BE2C (cell line): Measurements from ENCODE around the gene TAAR8.

Experiments
- DNase-seq: peaks from one replicate; pipeline ENCODE4 v3.0.0-alpha.2; 2020
- H3K27me3 ChIP-seq: fragments of 250-450 bp; sonication (Bioruptor Pico); 2 replicates; pipeline ENCODE4 v1.5.1; 2020; ENCODE audit warnings: mild to moderate bottlenecking
- H3K36me3 ChIP-seq: fragments of 250-450 bp; sonication (Bioruptor Pico); 2 replicates; pipeline ENCODE4 v1.5.1; 2020; ENCODE audit warnings: mild to moderate bottlenecking
- H3K4me1 ChIP-seq: fragments of 250-450 bp; sonication (Bioruptor Pico); 2 replicates; pipeline ENCODE4 v1.5.1; 2020
- H3K4me3 ChIP-seq: 2 replicates; pipeline ENCODE4 v1.5.1; 2011; ENCODE audit warnings: low read depth, low read length
- H3K9me3 ChIP-seq: fragments of 250-450 bp; sonication (Bioruptor Pico); 2 replicates; pipeline ENCODE4 v1.5.1; 2020
- CTCF ChIP-seq: IDR thresholded peaks from 2 replicates; pipeline ENCODE4 v1.5.1; 2012; ENCODE audit warnings: mild to moderate bottlenecking, low read depth, low read length

Gene TAAR8

GRCh38 chr6:132570221-132570777 is 17.8 kb downstream of the TAAR8 start, which contains the start of gene TAAR6:
Gene TAAR6 (plus strand): TSS chr6:132570322. CDS start chr6:132570322, 0 bp downstream.
- Histone ChIP-seq H3K9me3 (no peaks in the 10 kb centered on the region; the same call in 1 of the 2 replicates), H3K36me3 (no peaks in the 10 kb centered on the region), H3K4me3 (no peak within 1 kb of the TSS), H3K4me1 (no peaks in the 10 kb centered on the region), H3K27me3 (peaks cover 49% of the 10 kb centered on the region)
- TF ChIP-seq CTCF: no peak
- DNase-seq: no peak

GRCh38 chr6:132571774-132572173 is 19.3 kb downstream of the TAAR8 start:
- Histone ChIP-seq H3K36me3 (no peaks in the 10 kb centered on the region), H3K27me3 (peaks cover 38% of the 10 kb centered on the region), H3K4me3 (no peak overlapping the region), H3K9me3 (no peaks in the 10 kb centered on the region), H3K4me1 (no peaks in the 10 kb centered on the region)
- DNase-seq: no peak
- TF ChIP-seq CTCF: no peak

- no peaks in the 10 kb centered on the region for H3K9me3 ChIP-seq
- H3K4me3 ChIP-seq: no peak overlapping the region
- no peaks in the 10 kb centered on the region for H3K36me3 ChIP-seq
- no peak for DNase-seq
- H3K4me1 ChIP-seq: no peaks in the 10 kb centered on the region
- peaks cover 13% of the 10 kb centered on the region; the same call in 1 of the 2 replicates for H3K27me3 ChIP-seq
- TF ChIP-seq CTCF: no peak
Observed at GRCh38 chr6:132584698-132585097, 32.2 kb downstream of the TAAR8 start.

GRCh38 chr6:132587424-132587823 is 35.0 kb downstream of the TAAR8 start:
- Histone ChIP-seq H3K36me3 (no peaks in the 10 kb centered on the region), H3K4me1 (no peaks in the 10 kb centered on the region), H3K9me3 (no peaks in the 10 kb centered on the region), H3K4me3 (no peak overlapping the region), H3K27me3 (peaks cover 11% of the 10 kb centered on the region; the same call in 1 of the 2 replicates)
- no peak for DNase-seq
- no peak for TF ChIP-seq CTCF

- H3K4me1 ChIP-seq: no peaks in the 10 kb centered on the region
- no peak for DNase-seq
- H3K9me3 ChIP-seq: no peaks in the 10 kb centered on the region
- peaks cover 9% of the 10 kb centered on the region; the same call in 1 of the 2 replicates for H3K27me3 ChIP-seq
- no peak for TF ChIP-seq CTCF
- no peaks in the 10 kb centered on the region for H3K36me3 ChIP-seq
- no peak within 1 kb of the TSS for H3K4me3 ChIP-seq
Observed at GRCh38 chr6:132589454-132589853, 37.0 kb downstream of the TAAR8 start, which contains the start of gene TAAR5. Gene TAAR5 (minus strand): TSS chr6:132589741. CDS start chr6:132589686, 55 bp downstream.

- Histone ChIP-seq H3K4me1 (no peaks in the 10 kb centered on the region), H3K9me3 (no peaks in the 10 kb centered on the region), H3K4me3 (no peak overlapping the region), H3K27me3 (peaks cover 5% of the 10 kb centered on the region; the same call in 1 of the 2 replicates), H3K36me3 (no peaks in the 10 kb centered on the region)
- no peak for DNase-seq
- no peak for TF ChIP-seq CTCF
Observed at GRCh38 chr6:132590362-132590761, 37.9 kb downstream of the TAAR8 start.
